ENCODE measurements around the gene PRR12. TPM values are rescaled to one million over a fixed set of nuclear protein-coding genes. Genes with fewer than 3 reads are reported as not detected.

Gene PRR12
- total RNA-seq, 1 experiment from 2014 or later, result 22.9 TPM

- Histone ChIP-seq H3K4me1 (ENCODE audit: control insufficient read depth, insufficient read depth, low read length) (peaks cover 3% of the 10 kb centered on the region; the same call in 1 of the 2 replicates), H3K36me3 (ENCODE audit: control insufficient read depth, insufficient read depth, low read length) (no peaks in the 10 kb centered on the region), H3K9me3 (ENCODE audit: control insufficient read depth, insufficient read depth, low read depth, low read length) (no peaks in the 10 kb centered on the region), H3K4me3 (ENCODE audit: low read depth in 2 of 2, low read length in 2 of 2) (no peak overlapping the region), H3K27ac (ENCODE audit: low read length) (no peak overlapping the region), H3K27me3 (ENCODE audit: control insufficient read depth, insufficient read depth, low read length) (no peaks in the 10 kb centered on the region)
- in situ Hi-C loops (cut with HindIII; ENCODE audit: low pct_unique_long_range_greater_than_20kb, low sequenced_read_pairs) (no loop called here), intact Hi-C loops (cut with micrococcal nuclease; ENCODE audit: unreplicated experiment) (no loop called here)
- ChIA-PET POLR2A (no interaction called here), CTCF (interaction anchor here (0.9 to 1.3 kb wide), 3 partner anchors 19 to 46 kb away, joined by 3 to 6 read pairs (median 4); no protein-coding TSS in a partner anchor)
- TF ChIP-seq, protein P1, sequence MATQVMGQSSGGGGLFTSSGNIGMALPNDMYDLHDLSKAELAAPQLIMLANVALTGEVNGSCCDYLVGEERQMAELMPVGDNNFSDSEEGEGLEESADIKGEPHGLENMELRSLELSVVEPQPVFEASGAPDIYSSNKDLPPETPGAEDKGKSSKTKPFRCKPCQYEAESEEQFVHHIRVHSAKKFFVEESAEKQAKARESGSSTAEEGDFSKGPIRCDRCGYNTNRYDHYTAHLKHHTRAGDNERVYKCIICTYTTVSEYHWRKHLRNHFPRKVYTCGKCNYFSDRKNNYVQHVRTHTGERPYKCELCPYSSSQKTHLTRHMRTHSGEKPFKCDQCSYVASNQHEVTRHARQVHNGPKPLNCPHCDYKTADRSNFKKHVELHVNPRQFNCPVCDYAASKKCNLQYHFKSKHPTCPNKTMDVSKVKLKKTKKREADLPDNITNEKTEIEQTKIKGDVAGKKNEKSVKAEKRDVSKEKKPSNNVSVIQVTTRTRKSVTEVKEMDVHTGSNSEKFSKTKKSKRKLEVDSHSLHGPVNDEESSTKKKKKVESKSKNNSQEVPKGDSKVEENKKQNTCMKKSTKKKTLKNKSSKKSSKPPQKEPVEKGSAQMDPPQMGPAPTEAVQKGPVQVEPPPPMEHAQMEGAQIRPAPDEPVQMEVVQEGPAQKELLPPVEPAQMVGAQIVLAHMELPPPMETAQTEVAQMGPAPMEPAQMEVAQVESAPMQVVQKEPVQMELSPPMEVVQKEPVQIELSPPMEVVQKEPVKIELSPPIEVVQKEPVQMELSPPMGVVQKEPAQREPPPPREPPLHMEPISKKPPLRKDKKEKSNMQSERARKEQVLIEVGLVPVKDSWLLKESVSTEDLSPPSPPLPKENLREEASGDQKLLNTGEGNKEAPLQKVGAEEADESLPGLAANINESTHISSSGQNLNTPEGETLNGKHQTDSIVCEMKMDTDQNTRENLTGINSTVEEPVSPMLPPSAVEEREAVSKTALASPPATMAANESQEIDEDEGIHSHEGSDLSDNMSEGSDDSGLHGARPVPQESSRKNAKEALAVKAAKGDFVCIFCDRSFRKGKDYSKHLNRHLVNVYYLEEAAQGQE (IDR thresholded peaks at IDR 0.05; ENCODE audit: insufficient read depth in 1 of 2, low read depth in 2 of 2, low read length in 1 of 2), result no peak
- no peak for TF ChIP-seq TCF7L2 (IDR thresholded peaks at IDR 0.05; ENCODE audit: low read depth, low read length)
- no peak for TF ChIP-seq SIN3A (IDR thresholded peaks at IDR 0.05; ENCODE audit: borderline replicate concordance, insufficient read depth, low read depth, low read length)
- TF ChIP-seq CTCF (IDR thresholded peaks at IDR 0.05), result no peak
- TF ChIP-seq POLR2AphosphoS5 (IDR thresholded peaks at IDR 0.05; ENCODE audit: low read depth, low read length), result no peak
- BruUV-seq (replicated peaks), result no TSS peak
- DNase-seq (ENCODE audit: low read depth, low spot score) (no peak), ATAC-seq (no peak)
Observed at GRCh38 chr19:49549045-49549444, 41.9 kb upstream of the PRR12 start.

DNA sequence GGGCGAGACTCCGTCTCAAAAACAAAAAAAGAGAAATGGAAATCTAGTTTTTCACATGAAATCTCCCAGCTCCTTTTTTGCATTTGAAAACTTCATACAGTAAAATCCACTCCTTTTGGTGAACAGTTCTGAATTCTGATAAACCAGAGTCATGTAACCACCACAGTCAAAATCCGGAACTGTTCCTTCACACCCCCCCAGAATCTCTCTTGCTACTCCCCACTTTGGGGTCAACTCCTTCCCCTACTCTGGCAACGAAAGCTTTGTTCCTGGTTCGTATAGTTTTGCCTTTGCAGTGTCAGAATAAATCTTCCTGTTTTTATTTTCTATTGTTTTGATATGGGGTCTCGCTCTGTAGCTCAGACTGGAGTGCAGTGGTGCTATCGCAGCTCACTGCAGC, 39.5 kb upstream of the PRR12 start:
- DNase-seq (ENCODE audit: low read depth, low spot score) (no peak), ATAC-seq (no peak)
- Histone ChIP-seq H3K4me3 (ENCODE audit: low read depth in 2 of 2, low read length in 2 of 2) (no peak overlapping the region), H3K27me3 (ENCODE audit: control insufficient read depth, insufficient read depth, low read length) (no peaks in the 10 kb centered on the region), H3K36me3 (ENCODE audit: control insufficient read depth, insufficient read depth, low read length) (no peaks in the 10 kb centered on the region), H3K4me1 (ENCODE audit: control insufficient read depth, insufficient read depth, low read length) (peaks cover 3% of the 10 kb centered on the region; the same call in 1 of the 2 replicates), H3K9me3 (ENCODE audit: control insufficient read depth, insufficient read depth, low read depth, low read length) (no peaks in the 10 kb centered on the region), H3K27ac (ENCODE audit: low read length) (no peak overlapping the region)
- TF ChIP-seq POLR2AphosphoS5 (IDR thresholded peaks at IDR 0.05; ENCODE audit: low read depth, low read length) (no peak), SIN3A (IDR thresholded peaks at IDR 0.05; ENCODE audit: borderline replicate concordance, insufficient read depth, low read depth, low read length) (no peak), CTCF (IDR thresholded peaks at IDR 0.05) (no peak), TCF7L2 (IDR thresholded peaks at IDR 0.05; ENCODE audit: low read depth, low read length) (no peak)
- TF ChIP-seq, protein P1 (IDR thresholded peaks at IDR 0.05; ENCODE audit: insufficient read depth in 1 of 2, low read depth in 2 of 2, low read length in 1 of 2), result no peak
- intact Hi-C loops (cut with micrococcal nuclease; ENCODE audit: unreplicated experiment) (no loop called here), in situ Hi-C loops (cut with HindIII; ENCODE audit: low pct_unique_long_range_greater_than_20kb, low sequenced_read_pairs) (no loop called here)
- BruUV-seq (replicated peaks), result no TSS peak
- ChIA-PET CTCF (no interaction called here), POLR2A (interaction anchor here (0.6 kb wide), 1 partner anchor 21 kb away, joined by 5 read pairs; no protein-coding TSS in a partner anchor)
